ENCODE data around the gene XPNPEP3.

Gene XPNPEP3

DNA sequence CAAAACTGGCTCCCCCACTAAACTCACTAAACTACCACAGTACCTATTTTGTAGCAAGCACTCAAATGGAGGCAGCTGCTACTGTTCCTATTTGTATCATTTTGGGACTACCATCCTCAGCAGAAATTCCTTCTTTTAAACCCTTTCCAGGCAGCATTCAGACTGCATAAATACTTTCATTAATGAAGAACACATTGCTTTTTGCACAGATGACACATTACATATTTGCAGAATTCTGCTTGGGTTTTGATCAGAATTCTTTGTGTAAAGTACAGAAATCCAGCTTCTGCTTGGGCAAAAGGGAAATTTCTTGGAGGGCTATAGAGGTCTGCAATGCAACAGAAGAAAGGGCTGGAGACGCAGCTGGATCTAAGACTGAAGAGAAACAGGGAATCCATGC, 118.4 kb downstream of the XPNPEP3 start:
- DNase-seq (ENCODE audit: low spot score) (no peak), ATAC-seq (ENCODE audit: low read depth) (no peak)
- peaks cover 19% of the 10 kb centered on the region for H3K36me3 ChIP-seq (ENCODE audit: low read depth)
- TF ChIP-seq, protein P1, sequence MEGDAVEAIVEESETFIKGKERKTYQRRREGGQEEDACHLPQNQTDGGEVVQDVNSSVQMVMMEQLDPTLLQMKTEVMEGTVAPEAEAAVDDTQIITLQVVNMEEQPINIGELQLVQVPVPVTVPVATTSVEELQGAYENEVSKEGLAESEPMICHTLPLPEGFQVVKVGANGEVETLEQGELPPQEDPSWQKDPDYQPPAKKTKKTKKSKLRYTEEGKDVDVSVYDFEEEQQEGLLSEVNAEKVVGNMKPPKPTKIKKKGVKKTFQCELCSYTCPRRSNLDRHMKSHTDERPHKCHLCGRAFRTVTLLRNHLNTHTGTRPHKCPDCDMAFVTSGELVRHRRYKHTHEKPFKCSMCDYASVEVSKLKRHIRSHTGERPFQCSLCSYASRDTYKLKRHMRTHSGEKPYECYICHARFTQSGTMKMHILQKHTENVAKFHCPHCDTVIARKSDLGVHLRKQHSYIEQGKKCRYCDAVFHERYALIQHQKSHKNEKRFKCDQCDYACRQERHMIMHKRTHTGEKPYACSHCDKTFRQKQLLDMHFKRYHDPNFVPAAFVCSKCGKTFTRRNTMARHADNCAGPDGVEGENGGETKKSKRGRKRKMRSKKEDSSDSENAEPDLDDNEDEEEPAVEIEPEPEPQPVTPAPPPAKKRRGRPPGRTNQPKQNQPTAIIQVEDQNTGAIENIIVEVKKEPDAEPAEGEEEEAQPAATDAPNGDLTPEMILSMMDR (IDR thresholded peaks at IDR 0.05; ENCODE audit: poor library complexity, severe bottlenecking): no peak
- H3K4me3 ChIP-seq (ENCODE audit: severe bottlenecking): no peak overlapping the region
- H3K9me3 ChIP-seq (ENCODE audit: severe bottlenecking): no peaks in the 10 kb centered on the region
- no peak overlapping the region for H3K27ac ChIP-seq (ENCODE audit: poor library complexity, severe bottlenecking)
- no peaks in the 10 kb centered on the region for H3K4me1 ChIP-seq (ENCODE audit: insufficient read depth, poor library complexity, severe bottlenecking)
- H3K27me3 ChIP-seq (ENCODE audit: insufficient read depth, poor library complexity, severe bottlenecking): no peaks in the 10 kb centered on the region

DNA sequence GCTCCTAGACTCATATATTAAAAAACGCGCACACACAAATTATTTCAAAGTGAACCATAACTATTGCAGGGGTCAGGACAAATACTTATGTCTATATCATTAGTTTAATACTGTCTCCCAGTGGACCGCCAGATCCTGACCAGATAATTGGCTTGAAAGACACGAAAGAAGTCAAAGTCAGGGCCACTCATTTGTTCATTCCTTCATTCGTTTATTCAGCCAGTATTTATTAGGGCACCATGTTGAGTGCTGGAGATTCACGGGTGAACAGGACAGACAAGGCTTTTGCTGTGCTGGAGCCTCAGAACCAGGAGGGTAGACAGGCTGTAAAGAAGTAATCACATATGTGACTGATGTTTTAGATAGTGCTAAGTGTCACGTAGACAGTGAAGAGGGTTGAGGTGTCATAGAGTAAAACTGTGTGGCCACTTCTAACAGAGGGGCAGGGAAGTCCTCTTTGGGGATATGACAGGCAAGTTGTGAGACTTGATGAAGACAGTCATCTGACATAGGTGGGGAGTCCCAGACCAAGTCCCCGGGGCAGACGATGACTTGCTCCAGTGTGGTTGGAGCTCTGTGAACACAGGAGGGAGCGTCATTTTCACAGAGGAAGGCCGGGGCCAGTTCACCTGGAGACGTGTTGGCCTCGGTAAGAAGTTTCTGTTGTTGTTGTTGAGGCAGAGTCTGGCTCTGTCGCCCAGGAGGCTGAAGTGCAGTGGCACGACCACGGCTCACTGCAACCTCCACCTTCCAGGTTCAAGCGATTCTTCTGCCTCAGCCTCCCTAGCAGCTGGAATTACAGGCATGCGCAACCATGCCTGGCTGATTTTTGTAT, 120.1 kb downstream of the XPNPEP3 start:
- Histone ChIP-seq H3K27ac (ENCODE audit: poor library complexity, severe bottlenecking) (no peak overlapping the region), H3K9me3 (ENCODE audit: severe bottlenecking) (no peaks in the 10 kb centered on the region), H3K36me3 (ENCODE audit: low read depth) (peaks cover 8% of the 10 kb centered on the region), H3K27me3 (ENCODE audit: insufficient read depth, poor library complexity, severe bottlenecking) (no peaks in the 10 kb centered on the region), H3K4me3 (ENCODE audit: severe bottlenecking) (no peak overlapping the region), H3K4me1 (ENCODE audit: insufficient read depth, poor library complexity, severe bottlenecking) (no peaks in the 10 kb centered on the region)
- TF ChIP-seq, protein P1 (IDR thresholded peaks at IDR 0.05; ENCODE audit: poor library complexity, severe bottlenecking): no peak
- DNase-seq (ENCODE audit: low spot score) (no peak), ATAC-seq (ENCODE audit: low read depth) (no peak)

DNA sequence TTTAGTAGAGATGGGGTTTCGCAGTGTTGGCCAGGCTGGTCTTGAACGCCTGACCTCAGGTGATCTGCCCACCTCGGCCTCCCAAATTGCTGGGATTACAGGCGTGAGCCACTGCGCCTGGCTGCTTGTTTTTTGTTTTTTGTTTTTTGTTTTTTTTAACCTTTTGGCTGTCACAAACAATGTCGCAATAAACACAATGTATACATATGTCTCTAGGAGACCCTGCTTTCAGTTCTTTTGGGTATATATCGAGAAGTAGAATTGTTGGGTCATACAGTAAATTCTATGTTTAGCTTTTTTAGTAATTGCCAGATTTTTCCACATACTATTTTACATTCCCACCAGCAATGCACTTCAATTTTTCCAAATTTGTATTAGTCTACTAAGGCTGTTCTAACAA, 122.2 kb downstream of the XPNPEP3 start:
- H3K27ac ChIP-seq (ENCODE audit: poor library complexity, severe bottlenecking): no peak overlapping the region
- no peaks in the 10 kb centered on the region for H3K4me1 ChIP-seq (ENCODE audit: insufficient read depth, poor library complexity, severe bottlenecking)
- H3K9me3 ChIP-seq (ENCODE audit: severe bottlenecking): no peaks in the 10 kb centered on the region
- DNase-seq (ENCODE audit: low spot score) (no peak), ATAC-seq (ENCODE audit: low read depth) (no peak)
- TF ChIP-seq, protein P1 (IDR thresholded peaks at IDR 0.05; ENCODE audit: poor library complexity, severe bottlenecking): no peak
- H3K36me3 ChIP-seq (ENCODE audit: low read depth): no peaks in the 10 kb centered on the region
- H3K4me3 ChIP-seq (ENCODE audit: severe bottlenecking): no peak overlapping the region
- H3K27me3 ChIP-seq (ENCODE audit: insufficient read depth, poor library complexity, severe bottlenecking): no peaks in the 10 kb centered on the region

DNA sequence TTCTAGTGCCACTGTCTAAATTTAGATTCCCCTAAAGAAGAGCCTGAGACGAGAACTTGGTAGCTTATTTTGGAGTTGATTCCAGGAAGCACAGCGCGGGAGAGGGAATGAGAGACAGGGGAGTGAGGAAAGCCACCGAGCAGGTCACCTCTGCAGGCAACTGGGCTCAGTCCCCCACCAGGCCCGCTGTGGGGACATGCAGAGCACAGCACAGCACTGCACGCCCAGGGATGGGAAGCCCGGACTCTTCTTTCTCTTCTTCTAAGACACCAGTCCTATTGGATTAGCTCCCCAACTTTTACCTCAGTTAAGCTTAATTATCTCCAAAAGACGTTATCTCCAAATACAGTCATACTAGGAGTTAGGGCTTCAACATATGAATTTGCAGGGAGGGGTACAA, 122.9 kb downstream of the XPNPEP3 start:
- ATAC-seq (ENCODE audit: low read depth) (no peak), DNase-seq (ENCODE audit: low spot score) (no peak)
- Histone ChIP-seq H3K9me3 (ENCODE audit: severe bottlenecking) (no peaks in the 10 kb centered on the region), H3K27ac (ENCODE audit: poor library complexity, severe bottlenecking) (no peak overlapping the region), H3K4me1 (ENCODE audit: insufficient read depth, poor library complexity, severe bottlenecking) (no peaks in the 10 kb centered on the region), H3K4me3 (ENCODE audit: severe bottlenecking) (no peak overlapping the region), H3K27me3 (ENCODE audit: insufficient read depth, poor library complexity, severe bottlenecking) (no peaks in the 10 kb centered on the region), H3K36me3 (ENCODE audit: low read depth) (no peaks in the 10 kb centered on the region)
- TF ChIP-seq, protein P1 (IDR thresholded peaks at IDR 0.05; ENCODE audit: poor library complexity, severe bottlenecking): no peak

All from RWPE2 (cell line).